Heart left ventricle (tissue), 16 donors: ENCODE measurements around the gene RABEP2. TPM values are rescaled to one million over a fixed set of nuclear protein-coding genes. Genes with fewer than 3 reads are reported as not detected.
A peak's percentile ranks its signal among the peaks of the same experiment; 100 is the strongest.
"Not testable (repeated sequence)": the region's sequence is repeated elsewhere in the genome, so short reads cannot be mapped to it uniquely, and the experiment has no call there.

Source experiments
- ATAC-seq, 4 donors: fragments of 200-7000 bp; cut with Tn5 transposase; one replicate each; pipeline ENCODE4 v1.9.1; 2020 to 2022; ENCODE audit warnings: moderate library complexity in 4 of 4, mild to moderate bottlenecking in 3 of 4, moderate number of reproducible peaks in 1 of 4
- DNase-seq, 5 donors: peaks; one replicate each; pipeline ENCODE4 v3.0.0-alpha.2; 2020
- H3K27ac ChIP-seq, 12 donors: fragments of 200-600 bp; sonication (generic) in 4 of 12; one replicate each; pipeline versions ENCODE4 v1.5.0 to v1.8.0; 2016 to 2022; ENCODE audit warnings: mild to moderate bottlenecking in 2 of 12
- H3K27me3 ChIP-seq, 9 donors: fragments of 200-600 bp; sonication (generic) in 2 of 9; one replicate each; pipeline versions ENCODE4 v1.5.1 to v1.8.0; 2016 to 2022; ENCODE audit warnings: mild to moderate bottlenecking in 3 of 9
- H3K36me3 ChIP-seq, 9 donors: fragments of 200-600 bp; sonication (generic) in 2 of 9; one replicate each; pipeline versions ENCODE4 v1.5.0 to v1.8.0; 2018 to 2022; ENCODE audit warnings: mild to moderate bottlenecking in 2 of 9
- H3K4me1 ChIP-seq, 12 donors: fragments of 200-600 bp; sonication (generic) in 4 of 12; one replicate each; pipeline versions ENCODE4 v1.5.0 to v1.8.0; 2016 to 2022; ENCODE audit warnings: mild to moderate bottlenecking in 3 of 12
- H3K4me3 ChIP-seq, 12 donors: fragments of 200-600 bp; sonication (generic) in 4 of 12; one replicate each; pipeline versions ENCODE4 v1.5.0 to v1.8.0; 2017 to 2022; ENCODE audit warnings: mild to moderate bottlenecking in 9 of 12, moderate library complexity in 4 of 12
- H3K9me3 ChIP-seq, 12 donors: fragments of 200-600 bp; sonication (generic) in 4 of 12; one replicate each; pipeline versions ENCODE4 v1.5.0 to v1.8.0; 2016 to 2022; ENCODE audit warnings: mild to moderate bottlenecking in 1 of 12
- CTCF ChIP-seq, 12 donors: fragments of 200-600 bp; sonication (generic) in 4 of 12; IDR thresholded peaks; one replicate each; pipeline versions ENCODE4 v1.5.0 to v1.8.0; 2018 to 2022; ENCODE audit warnings: antibody characterized with exemption in 12 of 12, mild to moderate bottlenecking in 5 of 12
- POLR2A ChIP-seq, 2 donors: fragments of 450-650 bp; IDR thresholded peaks; one replicate each; pipeline ENCODE4 v1.6.1; 2017; ENCODE audit warnings: antibody characterized with exemption in 2 of 2, mild to moderate bottlenecking in 2 of 2, moderate library complexity in 2 of 2
- WGBS, 4 donors: extraction: QIAGEN DNeasy Blood & Tissue Kit in 2 of 4; methylation state at CpG; one replicate each; pipeline versions ENCODE4 v1.1.5 to v1.1.7; 2013 to 2018; 5-methylcytosine and 5-hydroxymethylcytosine counted together
- intact Hi-C, 10 donors: fragments of 100-400 bp; cut with DNase I; formaldehyde crosslinking; loops; one replicate each; pipeline versions ENCODE4 v1.11.1 to v1.14.2; 2022
- long read RNA-seq, 3 donors: library from polyadenylated mRNA; unstranded; transcript quantifications; one replicate each; pipeline ENCODE4 v2.0.0, GENCODE V29; 2020 to 2021
- polyA plus RNA-seq, 2 donors: library from polyadenylated mRNA; stranded (reverse); fragments of 200-250 nt; gene quantifications; one replicate each; pipeline ENCODE4 v1.2.3, GENCODE V29; 2013
- total RNA-seq, 9 donors: library from RNA; depleted of rRNA in 2 of 9; stranded (reverse); fragments of >200 nt in 2 of 9; fragmentation: NEBNext Ultra II Directional in 3 of 9; extraction: Animal tissue kit (Norgen Biotek cat#: 25700) in 3 of 9; gene quantifications; one replicate each; pipeline versions ENCODE4 v1.1.0 to v1.2.4, GENCODE V29; 2016 to 2023
- donor health status: ischemic (EF 13 %, LVEDD 7.1; RV severe dilation, severe dysfunction).
- donor health status: healthy with polysubstance abuse.
- donor health status: DM: no; HTN: yes; CAD: no.
- donor health status: DM: no; HTN: no; CAD: no.
- donor health status: ischemic (EF 25% LVEDD 6.9; RV normal size, moderate dysfunction).
- donor health status: ischemic (EF 25% LVEDD 5.7; RV mildly dilated, moderate dysfunction).
- donor health status: healthy.
- donor health status: DM: yes; HTN: yes; CAD: no.
- donor health status: ischemic (EF 35%, LVEDD 5.7; RV mildly dilated, moderate dysfunction).
- donor health status: nonischemic (EF 11% LVEDD 7.7; RV severe dilation, severe dysfunction).
- donor health status: DM: yes; HTN: yes; CAD: no.
- donor health status: PGD.
- donor health status: ischemic (EF 29% LVEDD 5.4; RV normal size, mild dysfunction).
- donor health status: nonischemic (EF 23%, LVEDD 6.1; RV moderate dilation, normal function).

The RABEP2 gene
- total RNA-seq (10 to 100 TPM; 10.2 to 22.3 (median 14.7) TPM), polyA plus RNA-seq (10 to 100 TPM; 22.3 to 31.1 TPM)
- long read RNA-seq, donor 1, partial matches to known transcripts: 0 of 2 reads
- long read RNA-seq, donor 1, other reads (novel, unspliced or antisense): 1 of 2 reads
- long read RNA-seq, donor 2, partial matches to known transcripts: 0 of 3 reads
- long read RNA-seq, donor 2, other reads (novel, unspliced or antisense): 3 of 3 reads
- long read RNA-seq, donor 3, partial matches to known transcripts: 0 of 2 reads
- long read RNA-seq, donor 3, other reads (novel, unspliced or antisense): 1 of 2 reads

- Histone ChIP-seq H3K4me3 (peak within 1 kb of the TSS; percentile 62 to 95 (median 83)), H3K27me3 (no peaks in the 10 kb centered on the region), H3K4me1 (peaks cover 0 to 14% (median 8%) of the 10 kb centered on the region in 12 donors), H3K27ac (peak within 1 kb of the TSS; percentile 87 to 100 (median 99)), H3K9me3 (no peaks in the 10 kb centered on the region), H3K36me3 (peaks cover 0 to 26% (median 8%) of the 10 kb centered on the region in 9 donors)
- 1 to 4% (median 1%) methylated on average over 26 to 66 of the region's 66 CpGs for WGBS, 4 donors
- intact Hi-C loops: loop anchor here in 7 of 10 donors (1.0 to 10.0 kb wide), 10 partner anchors 20 to 103 kb away; partner anchors contain the start of genes SH2B1 (in 4 of the 7), ATP2A1 (in 1 of the 7), ATXN2L (in 1 of the 7) and NFATC2IP (in 1 of the 7)
- TF ChIP-seq CTCF (IDR thresholded peaks at IDR 0.05): no peak
- peak in 1 of 2 donors; percentile 27 for TF ChIP-seq POLR2A (IDR thresholded peaks at IDR 0.05)
- DNase-seq: peak; percentile 93 to 98 (median 93)
- ATAC-seq: peak; percentile 84 to 94 (median 94)
These were observed at the start of gene RABEP2 for GRCh38 chr16:28924762-28925385. RABEP2 (minus strand) TSS chr16:28925238; CDS start chr16:28925163, 75 bp downstream.

- peaks cover 0 to 31% (median 20%) of the 10 kb centered on the region in 9 donors for H3K36me3 ChIP-seq
- no peaks in the 10 kb centered on the region for H3K27me3 ChIP-seq
- intact Hi-C loops: loop anchor here in 1 of 10 donors (1.0 kb wide), 1 partner anchor 128 kb away; the partner anchor contains the start of gene TUFM
- H3K4me3 ChIP-seq: peak within 1 kb of the TSS; percentile 67 to 98 (median 88)
- peaks cover 0 to 24% (median 13%) of the 10 kb centered on the region in 12 donors for H3K4me1 ChIP-seq
- 0% methylated on average over 4 to 60 of the region's 60 CpGs for WGBS, 4 donors
- no peaks in the 10 kb centered on the region for H3K9me3 ChIP-seq
- TF ChIP-seq CTCF (IDR thresholded peaks at IDR 0.05) (no peak), POLR2A (IDR thresholded peaks at IDR 0.05) (peak in 1 of 2 donors; percentile 64)
- DNase-seq: peak; percentile 97 to 99 (median 98)
- peak; percentile 95 to 99 (median 98) for ATAC-seq
- H3K27ac ChIP-seq: peak within 1 kb of the TSS in 11 of 12 donors; percentile 75 to 91 (median 81)
These were observed 49.6 kb upstream of the RABEP2 start, which contains the start of gene SPNS1 for GRCh38 chr16:28974437-28975157. SPNS1 (plus strand) TSS chr16:28974778; CDS start chr16:28975152, 374 bp downstream.

- Histone ChIP-seq H3K36me3 (peaks cover 0 to 25% (median 14%) of the 10 kb centered on the region in 9 donors), H3K27ac (peak overlapping the region in 11 of 12 donors; percentile 75 to 91 (median 81)), H3K4me1 (peaks cover 0 to 24% (median 13%) of the 10 kb centered on the region in 12 donors), H3K27me3 (no peaks in the 10 kb centered on the region), H3K4me3 (peak overlapping the region; percentile 67 to 98 (median 88)), H3K9me3 (no peaks in the 10 kb centered on the region)
- WGBS, 4 donors: 0 to 2% (median 1%) methylated on average over 17 of the region's 17 CpGs
- DNase-seq (peak in 4 of 5 donors; percentile 41 to 59 (median 55)), ATAC-seq (peak; percentile 33 to 65 (median 51))
- peak; percentile 34 to 75 (median 54) for TF ChIP-seq CTCF (IDR thresholded peaks at IDR 0.05)
- TF ChIP-seq POLR2A (IDR thresholded peaks at IDR 0.05): no peak
- intact Hi-C loops: loop anchor here in 1 of 10 donors (1.0 kb wide), 1 partner anchor 128 kb away; the partner anchor contains the start of gene TUFM
These were observed 49.0 kb upstream of the RABEP2 start for GRCh38 chr16:28974007-28974436.

GRCh38 chr16:28969696-28970095 lies 44.7 kb upstream of the RABEP2 start:
- H3K4me1 ChIP-seq, DNase-seq, H3K27me3 ChIP-seq, H3K9me3 ChIP-seq, H3K27ac ChIP-seq, ATAC-seq, H3K4me3 ChIP-seq: not testable (repeated sequence)
- peaks cover 0 to 15% (median 2%) of the 10 kb centered on the region in 9 donors for H3K36me3 ChIP-seq
- 90 to 96% (median 92%) methylated on average over 2 of the region's 2 CpGs for WGBS, 4 donors
- intact Hi-C loops: loop anchor here in 2 of 10 donors (2.0 kb wide), 1 partner anchor 15 kb away; no protein-coding TSS in a partner anchor
